Ramos (cell line): ENCODE results near the gene COL4A1.

Experiments
- in situ Hi-C: fragments of 300-500 bp; cut with MboI; formaldehyde crosslinking; loops from one replicate; pipeline ENCODE4 v1.14.3; 2022; ENCODE audit warnings: low sequenced_read_pairs; ENCODE audit not compliant: unreplicated experiment

The COL4A1 gene

GRCh38 chr13:110129076-110129475 is 177.9 kb downstream of the COL4A1 start:
- in situ Hi-C loops, result no loop called here

- in situ Hi-C loops, result no loop called here
These were observed 178.4 kb downstream of the COL4A1 start for GRCh38 chr13:110128546-110128945.

- in situ Hi-C loops, result no loop called here
These were observed 178.9 kb downstream of the COL4A1 start for GRCh38 chr13:110127986-110128511.

GRCh38 chr13:110126391-110126961 is 180.5 kb downstream of the COL4A1 start:
- in situ Hi-C loops, result no loop called here

GRCh38 chr13:110125613-110126272 is 181.2 kb downstream of the COL4A1 start:
- in situ Hi-C loops, result no loop called here

GRCh38 chr13:110125157-110125556 is 181.8 kb downstream of the COL4A1 start:
- in situ Hi-C loops, result no loop called here

GRCh38 chr13:110124201-110124940 is 182.6 kb downstream of the COL4A1 start:
- in situ Hi-C loops, result loop anchor here (25.0 kb wide), 1 partner anchor 1162 kb away; no protein-coding TSS in a partner anchor

GRCh38 chr13:110123041-110123809 is 183.7 kb downstream of the COL4A1 start:
- in situ Hi-C loops, result loop anchor here (25.0 kb wide), 1 partner anchor 1161 kb away; no protein-coding TSS in a partner anchor

GRCh38 chr13:110121422-110122083 is 185.4 kb downstream of the COL4A1 start:
- in situ Hi-C loops, result loop anchor here (25.0 kb wide), 1 partner anchor 1159 kb away; no protein-coding TSS in a partner anchor

- in situ Hi-C loops, result loop anchor here (25.0 kb wide), 1 partner anchor 1158 kb away; no protein-coding TSS in a partner anchor
These were observed 186.7 kb downstream of the COL4A1 start for GRCh38 chr13:110119935-110120905.

GRCh38 chr13:110118106-110118505 is 188.9 kb downstream of the COL4A1 start:
- in situ Hi-C loops, result loop anchor here (25.0 kb wide), 1 partner anchor 1156 kb away; no protein-coding TSS in a partner anchor

GRCh38 chr13:110116072-110116487 is 190.9 kb downstream of the COL4A1 start:
- in situ Hi-C loops, result loop anchor here (25.0 kb wide), 1 partner anchor 1154 kb away; no protein-coding TSS in a partner anchor

- in situ Hi-C loops, result loop anchor here (25.0 kb wide), 1 partner anchor 1153 kb away; no protein-coding TSS in a partner anchor
These were observed 191.4 kb downstream of the COL4A1 start for GRCh38 chr13:110115591-110115990.

- in situ Hi-C loops, result loop anchor here (25.0 kb wide), 1 partner anchor 1152 kb away; no protein-coding TSS in a partner anchor
These were observed 192.6 kb downstream of the COL4A1 start for GRCh38 chr13:110114316-110114715.

GRCh38 chr13:110113284-110113764 is 193.6 kb downstream of the COL4A1 start:
- in situ Hi-C loops, result loop anchor here (25.0 kb wide), 1 partner anchor 1151 kb away; no protein-coding TSS in a partner anchor

GRCh38 chr13:110112379-110112778 is 194.6 kb downstream of the COL4A1 start:
- in situ Hi-C loops, result loop anchor here (25.0 kb wide), 1 partner anchor 1150 kb away; no protein-coding TSS in a partner anchor

- in situ Hi-C loops, result loop anchor here (25.0 kb wide), 1 partner anchor 1148 kb away; no protein-coding TSS in a partner anchor
These were observed 196.2 kb downstream of the COL4A1 start for GRCh38 chr13:110110783-110111182.

- in situ Hi-C loops, result loop anchor here (25.0 kb wide), 1 partner anchor 1148 kb away; no protein-coding TSS in a partner anchor
These were observed 197.0 kb downstream of the COL4A1 start for GRCh38 chr13:110109910-110110309.
